Smooth muscle cell of the coronary artery (primary cell): ENCODE data around the gene ZNF737. TPM values are rescaled to one million over a fixed set of nuclear protein-coding genes. Genes with fewer than 3 reads are reported as not detected.

Source experiments
- total RNA-seq: library from RNA; depleted of rRNA; stranded (reverse); fragments of >200 nt; gene quantifications from 2 replicates; pipeline ENCODE4 v1.2.3, GENCODE V29; 2014; ENCODE audit warnings: low replicate concordance

ZNF737 gene
- 2.3 and 7.1 TPM in 2 replicates for total RNA-seq

DNA sequence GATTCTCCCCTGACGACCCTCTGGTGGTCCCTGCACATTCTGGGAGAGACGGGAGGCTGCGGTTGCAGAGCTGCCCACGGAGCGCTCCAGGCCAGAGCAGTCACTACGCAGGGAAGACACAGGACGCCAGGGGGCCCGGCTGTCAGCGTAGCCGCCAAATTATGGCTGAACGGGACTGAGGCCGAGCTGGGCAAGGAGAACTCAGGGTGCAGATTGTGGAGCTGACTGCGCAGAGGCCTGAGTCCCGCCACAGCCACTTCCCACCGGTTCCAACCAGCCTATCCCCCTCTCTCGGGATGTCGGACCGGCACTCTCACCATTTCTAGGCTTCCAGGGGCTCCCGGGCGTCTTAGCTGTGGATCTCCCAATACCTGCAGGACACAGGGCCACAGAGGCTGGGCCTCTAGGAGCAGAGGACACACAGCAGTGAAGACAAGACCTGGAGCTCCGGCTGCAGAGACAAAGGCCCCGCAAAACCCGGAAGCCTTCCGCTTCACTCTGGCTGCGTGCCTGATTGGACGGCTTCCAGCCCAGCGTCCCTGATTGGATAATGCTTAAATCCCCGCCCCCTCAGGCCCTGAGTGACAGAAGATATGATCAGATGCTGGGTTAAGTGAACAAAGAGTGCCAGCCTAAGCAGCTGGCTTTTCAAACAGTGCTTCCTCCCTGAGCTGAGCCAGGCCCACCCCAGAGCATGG, at the start of gene ZNF737:
Gene ZNF737, minus strand, starts transcription at position 461 of the 698 bp plus-strand sequence. Its CDS starts 141 bp downstream, at position 320.

Other genes with a start within 250 kb of the ZNF737 start
- gene ZNF626, start 95.8 kb upstream of the ZNF737 start, total RNA-seq = 5.3 and 9.5 TPM in 2 replicates
- 0.82 and 1.3 TPM in 2 replicates for gene ZNF66, start 210.5 kb upstream of the ZNF737 start, total RNA-seq